HUES64 (cell line): Measurements from ENCODE around the gene SESN2.

Source experiments
- H3K27ac ChIP-seq: 2 replicates; pipeline ENCODE4 v1.7.0; 2013; ENCODE audit warnings: low read depth, low read length, inconsistent platforms
- H3K27me3 ChIP-seq: 2 replicates; pipeline ENCODE4 v1.6.1; 2013; ENCODE audit warnings: mild to moderate bottlenecking, low read length; ENCODE audit not compliant: insufficient read depth
- H3K36me3 ChIP-seq: 2 replicates; pipeline ENCODE4 v1.6.1; 2013; ENCODE audit warnings: mild to moderate bottlenecking, low read length; ENCODE audit not compliant: insufficient read depth
- H3K4me1 ChIP-seq: 2 replicates; pipeline ENCODE4 v1.6.1; 2013; ENCODE audit warnings: mild to moderate bottlenecking, low read length, moderate library complexity; ENCODE audit not compliant: insufficient read depth
- H3K4me3 ChIP-seq: 2 replicates; pipeline ENCODE4 v1.5.1; 2013; ENCODE audit warnings: mild to moderate bottlenecking, low read length, moderate library complexity
- H3K9ac ChIP-seq: 2 replicates; pipeline ENCODE4 v1.6.1; 2013; ENCODE audit warnings: mild to moderate bottlenecking, low read depth, low read length
- H3K9me3 ChIP-seq: 2 replicates; pipeline ENCODE4 v1.6.1; 2013; ENCODE audit warnings: low read depth, low read length; ENCODE audit not compliant: insufficient read depth
- WGBS: fragments of 150-250, 120-280 bp; methylation state at CpG from one replicate; pipeline ENCODE4 v1.1.7; 2013; ENCODE audit warnings: missing lambda C conversion rate; 5-methylcytosine and 5-hydroxymethylcytosine counted together

Gene SESN2

GRCh38 chr1:28272215-28272852 lies 13.0 kb downstream of the SESN2 start:
- H3K9me3 ChIP-seq: no peaks in the 10 kb centered on the region
- no peaks in the 10 kb centered on the region for H3K27me3 ChIP-seq
- H3K27ac ChIP-seq: no peak overlapping the region
- H3K4me3 ChIP-seq: no peak overlapping the region
- H3K36me3 ChIP-seq: peaks cover 71% of the 10 kb centered on the region
- H3K4me1 ChIP-seq: peaks cover 1% of the 10 kb centered on the region; the same call in 1 of the 2 replicates
- WGBS: 96% methylated on average over 20 of the region's 20 CpGs
- no peak overlapping the region for H3K9ac ChIP-seq

- Histone ChIP-seq H3K27me3 (no peaks in the 10 kb centered on the region), H3K36me3 (peaks cover 81% of the 10 kb centered on the region), H3K4me3 (no peak overlapping the region), H3K4me1 (no peaks in the 10 kb centered on the region), H3K27ac (no peak overlapping the region), H3K9ac (no peak overlapping the region), H3K9me3 (no peaks in the 10 kb centered on the region)
- WGBS: 87% methylated on average over 17 of the region's 17 CpGs
These were observed 14.0 kb downstream of the SESN2 start for GRCh38 chr1:28273216-28273860.

- Histone ChIP-seq H3K36me3 (peaks cover 84% of the 10 kb centered on the region), H3K4me3 (no peak overlapping the region), H3K9ac (no peak overlapping the region), H3K27ac (no peak overlapping the region), H3K4me1 (no peaks in the 10 kb centered on the region), H3K27me3 (no peaks in the 10 kb centered on the region), H3K9me3 (no peaks in the 10 kb centered on the region)
- WGBS: 97% methylated on average over 5 of the region's 5 CpGs
These were observed 19.4 kb downstream of the SESN2 start for GRCh38 chr1:28278763-28279162.

GRCh38 chr1:28279721-28280120 lies 20.4 kb downstream of the SESN2 start:
- 98% methylated on average over 7 of the region's 7 CpGs for WGBS
- Histone ChIP-seq H3K9ac (no peak overlapping the region), H3K36me3 (peaks cover 74% of the 10 kb centered on the region), H3K4me3 (no peak overlapping the region), H3K4me1 (no peaks in the 10 kb centered on the region), H3K9me3 (no peaks in the 10 kb centered on the region), H3K27me3 (no peaks in the 10 kb centered on the region), H3K27ac (no peak overlapping the region)

- no peaks in the 10 kb centered on the region for H3K4me1 ChIP-seq
- H3K4me3 ChIP-seq: no peak overlapping the region
- 97% methylated on average over 8 of the region's 8 CpGs for WGBS
- H3K36me3 ChIP-seq: peaks cover 68% of the 10 kb centered on the region
- no peak overlapping the region for H3K9ac ChIP-seq
- no peaks in the 10 kb centered on the region for H3K27me3 ChIP-seq
- H3K9me3 ChIP-seq: no peaks in the 10 kb centered on the region
- no peak overlapping the region for H3K27ac ChIP-seq
These were observed 21.2 kb downstream of the SESN2 start for GRCh38 chr1:28280501-28280900.

GRCh38 chr1:28280977-28281381 lies 21.7 kb downstream of the SESN2 start:
- Histone ChIP-seq H3K4me1 (no peaks in the 10 kb centered on the region), H3K36me3 (peaks cover 63% of the 10 kb centered on the region), H3K27me3 (no peaks in the 10 kb centered on the region), H3K9me3 (no peaks in the 10 kb centered on the region), H3K4me3 (no peak overlapping the region), H3K27ac (no peak overlapping the region), H3K9ac (no peak overlapping the region)
- WGBS: 94% methylated on average over 5 of the region's 5 CpGs

- Histone ChIP-seq H3K4me3 (no peak overlapping the region), H3K9me3 (no peaks in the 10 kb centered on the region), H3K36me3 (peaks cover 58% of the 10 kb centered on the region), H3K27ac (no peak overlapping the region), H3K27me3 (no peaks in the 10 kb centered on the region), H3K4me1 (no peaks in the 10 kb centered on the region), H3K9ac (no peak overlapping the region)
- WGBS: 93% methylated on average over 14 of the region's 14 CpGs
These were observed 22.5 kb downstream of the SESN2 start for GRCh38 chr1:28281608-28282425.

- Histone ChIP-seq H3K36me3 (peaks cover 50% of the 10 kb centered on the region), H3K27me3 (no peaks in the 10 kb centered on the region), H3K9me3 (no peaks in the 10 kb centered on the region), H3K4me3 (no peak overlapping the region), H3K9ac (no peak overlapping the region), H3K27ac (no peak overlapping the region), H3K4me1 (no peaks in the 10 kb centered on the region)
- 96% methylated on average over 13 of the region's 14 CpGs for WGBS
These were observed 23.4 kb downstream of the SESN2 start for GRCh38 chr1:28282426-28283407.

- H3K4me3 ChIP-seq: no peak overlapping the region
- H3K27ac ChIP-seq: no peak overlapping the region
- no peak overlapping the region for H3K9ac ChIP-seq
- no peaks in the 10 kb centered on the region for H3K27me3 ChIP-seq
- H3K9me3 ChIP-seq: no peaks in the 10 kb centered on the region
- peaks cover 17% of the 10 kb centered on the region for H3K36me3 ChIP-seq
- WGBS: no CpG with 5 or more reads among the region's 2 CpGs
- H3K4me1 ChIP-seq: peaks cover 3% of the 10 kb centered on the region; the same call in 1 of the 2 replicates
These were observed 26.8 kb downstream of the SESN2 start for GRCh38 chr1:28286111-28286510.

GRCh38 chr1:28288487-28288886 lies 29.2 kb downstream of the SESN2 start:
- Histone ChIP-seq H3K27ac (no peak overlapping the region), H3K4me1 (peaks cover 4% of the 10 kb centered on the region; the same call in 1 of the 2 replicates), H3K9me3 (no peaks in the 10 kb centered on the region), H3K4me3 (no peak overlapping the region), H3K9ac (no peak overlapping the region), H3K27me3 (no peaks in the 10 kb centered on the region), H3K36me3 (no peaks in the 10 kb centered on the region)
- WGBS: 91% methylated on average over 8 of the region's 8 CpGs
